K562 (cell line): ENCODE results near the gene TMEM234. TPM values are rescaled to one million over a fixed set of nuclear protein-coding genes. Genes with fewer than 3 reads are reported as not detected.
A peak's percentile ranks its signal among the peaks of the same experiment; 100 is the strongest.

Source experiments
- ATAC-seq: fragments of 200-7000 bp; cut with Tn5 transposase; 3 replicates; pipeline ENCODE4 v1.9.1; 2020; ENCODE audit warnings: moderate library complexity
- BruUV-seq: library from RNA; stranded (reverse); fragments of 400-500 nt; replicated peaks from 2 replicates; lab custom pipeline; 2021; lab: Mats Ljungman, UMichigan
- CTCF ChIA-PET: fragments of 300-600 bp; formaldehyde crosslinking; extraction: SDS; loops from one replicate; lab custom pipeline; 2021; ENCODE audit warnings: low intra/inter-chr PET ratio; lab: Yijun Ruan, JAX
- POLR2A ChIA-PET: fragments of 300-600, 350-650 bp; sonication (Branson Sonifier 250); formaldehyde crosslinking; extraction: SDS; loops from one replicate; lab custom pipeline; 2021; ENCODE audit warnings: antibody characterized with exemption, inconsistent platforms; lab: Yijun Ruan, JAX
- DNase-seq, 4 experiments: peaks; one replicate each; pipeline versions ENCODE4 v3.0.0 to v3.0.0-alpha.2; 2011 to 2018; ENCODE audit warnings: low spot score in 3 of 4, mixed read lengths in 3 of 4; ENCODE audit errors: extremely low read depth in 1 of 4
- FAIRE-seq: peaks from 2 replicates; lab custom pipeline; 2011; peaks lifted over from hg19 to GRCh38; lab: Jason Lieb, UNC
- H2AFZ ChIP-seq: 2 replicates; pipeline ENCODE4 v1.6.0; 2011; ENCODE audit warnings: low read depth, low read length, control low read depth, inconsistent platforms
- H3K27ac ChIP-seq: fragments of 200-600 bp; 3 replicates; pipeline ENCODE4 v1.8.0; 2011; ENCODE audit warnings: low read depth, mild to moderate bottlenecking, control low read depth, inconsistent platforms, low read length, moderate library complexity, mixed read lengths; ENCODE audit errors: extremely low read depth
- H3K27me3 ChIP-seq, 2 experiments: fragments of 300-600 bp in 1 of 2; 2 replicates in 1 of 2; 3 replicates in 1 of 2; pipeline versions ENCODE4 v1.6.0 to v1.8.0; 2011; ENCODE audit warnings: inconsistent platforms in 2 of 2, low read length in 2 of 2, mild to moderate bottlenecking in 1 of 2, mixed read lengths in 1 of 2, moderate library complexity in 1 of 2; ENCODE audit not compliant: control insufficient read depth in 2 of 2, insufficient read depth in 2 of 2
- H3K36me3 ChIP-seq: fragments of 300-600 bp; 3 replicates; pipeline ENCODE4 v1.8.0; 2011; ENCODE audit warnings: mild to moderate bottlenecking, low read length, inconsistent platforms; ENCODE audit not compliant: control insufficient read depth, insufficient read depth
- H3K4me1 ChIP-seq, 2 experiments: fragments of 200-600 bp in 1 of 2; replicated peaks in 1 of 2; 2 replicates in 1 of 2; 3 replicates in 1 of 2; pipeline versions ENCODE4 v1.5.1 to v1.8.0; 2011; ENCODE audit warnings: inconsistent platforms in 2 of 2, low read length in 2 of 2, mild to moderate bottlenecking in 1 of 2, mixed read lengths in 1 of 2, moderate library complexity in 1 of 2; ENCODE audit not compliant: control insufficient read depth in 2 of 2, insufficient read depth in 2 of 2
- H3K4me2 ChIP-seq: 2 replicates; pipeline ENCODE4 v1.6.1; 2011; ENCODE audit warnings: low read length, control low read depth, inconsistent platforms, mixed read lengths; ENCODE audit not compliant: insufficient read depth
- H3K4me3 ChIP-seq: fragments of 200-600 bp; sonication (generic), shearing (Covaris generic); 2 replicates; pipeline ENCODE4 v1.5.1; 2016; ENCODE audit warnings: control low read depth, inconsistent platforms
- H3K79me2 ChIP-seq: fragments of 200-600 bp; 3 replicates; pipeline ENCODE4 v1.8.0; 2011; ENCODE audit warnings: low read length, inconsistent platforms; ENCODE audit not compliant: control insufficient read depth, insufficient read depth
- H3K9ac ChIP-seq, 2 experiments: 2 replicates each; pipeline versions ENCODE4 v1.6.0 to v1.6.1; 2011; ENCODE audit warnings: low read depth in 2 of 2, low read length in 2 of 2, control low read depth in 1 of 2, inconsistent platforms in 1 of 2, mild to moderate bottlenecking in 1 of 2, mixed read lengths in 1 of 2; ENCODE audit not compliant: insufficient read depth in 1 of 2
- H3K9me1 ChIP-seq: one replicate; pipeline ENCODE4 v1.6.0; 2011; ENCODE audit warnings: inconsistent platforms, mild to moderate bottlenecking, low read length, moderate library complexity; ENCODE audit not compliant: control insufficient read depth, insufficient read depth
- H3K9me3 ChIP-seq: replicated peaks from 2 replicates; pipeline ENCODE4 v1.5.1; 2011; ENCODE audit warnings: low read depth, low read length, inconsistent platforms; ENCODE audit not compliant: control insufficient read depth, insufficient read depth
- H4K20me1 ChIP-seq: replicated peaks from 2 replicates; pipeline ENCODE4 v1.6.1; 2011; ENCODE audit warnings: low read length, inconsistent platforms, mixed read lengths; ENCODE audit not compliant: control insufficient read depth, insufficient read depth
- ATF4 ChIP-seq: fragments of 450-650 bp; formaldehyde crosslinking; IDR thresholded peaks from 2 replicates; pipeline ENCODE4 v1.4.0; 2022; ENCODE audit warnings: mild to moderate bottlenecking, moderate library complexity
- CTBP1 ChIP-seq: fragments of 450-650 bp; IDR thresholded peaks from 2 replicates; pipeline ENCODE4 v1.6.1; 2016; ENCODE audit warnings: borderline replicate concordance
- EZH2 ChIP-seq: IDR thresholded peaks from 2 replicates; pipeline ENCODE4 v1.6.1; 2012; ENCODE audit warnings: low read depth, mild to moderate bottlenecking, inconsistent platforms, low read length, borderline replicate concordance
- HSF4 ChIP-seq: fragments of 250-450 bp; sonication (Bioruptor Pico); IDR thresholded peaks from 2 replicates; pipeline ENCODE4 v2.1.2; 2022; ENCODE audit warnings: mild to moderate bottlenecking, moderate library complexity, borderline replicate concordance
- KLF10 ChIP-seq: fragments of 250-450 bp; sonication (Bioruptor Pico); IDR thresholded peaks from 2 replicates; pipeline ENCODE4 v1.6.1; 2021; ENCODE audit warnings: matching md5 sums
- MAZ ChIP-seq, 2 experiments: fragments of 450-650 bp in 1 of 2; sonication (generic) in 1 of 2; formaldehyde crosslinking; IDR thresholded peaks in 1 of 2; conservative IDR thresholded peaks in 1 of 2; 2 replicates each; pipeline versions ENCODE4 v1.4.0 to v1.5.0; 2020; ENCODE audit warnings: mild to moderate bottlenecking in 1 of 2, missing genetic modification reagents in 1 of 2
- RNF219 ChIP-seq: fragments of 250-450 bp; sonication (Bioruptor Pico); IDR thresholded peaks from 2 replicates; pipeline ENCODE4 v1.5.0; 2022; ENCODE audit warnings: mild to moderate bottlenecking
- STAG1 ChIP-seq: sonication (generic); formaldehyde crosslinking; IDR thresholded peaks from 2 replicates; pipeline ENCODE4 v1.5.0; 2020; ENCODE audit warnings: missing genetic modification reagents, borderline replicate concordance
- TAF7 ChIP-seq: fragments of 450-650 bp; IDR thresholded peaks from 2 replicates; pipeline ENCODE4 v1.6.1; 2016; ENCODE audit warnings: missing genetic modification characterization, missing compliant biosample characterization
- TBP ChIP-seq: optimal IDR thresholded peaks from 2 replicates; pipeline ENCODE3; 2011; ENCODE audit warnings: low read depth, low read length, improper control_type of control experiment
- ZEB2 ChIP-seq: fragments of 450-650 bp; IDR thresholded peaks from 2 replicates; pipeline ENCODE4 v1.6.1; 2016
- ZFX ChIP-seq: sonication (generic); formaldehyde crosslinking; IDR thresholded peaks from 2 replicates; pipeline ENCODE4 v1.8.0; 2022; ENCODE audit warnings: mild to moderate bottlenecking, missing genetic modification reagents, moderate library complexity
- ZNF384 ChIP-seq: IDR thresholded peaks from 2 replicates; pipeline ENCODE4 v1.6.1; 2012; ENCODE audit warnings: low read depth, low read length, improper control_type of control experiment
- ZNF586 ChIP-seq: fragments of 450-650 bp; formaldehyde crosslinking; conservative IDR thresholded peaks from 2 replicates; pipeline ENCODE4 v1.4.0; 2020; ENCODE audit warnings: mild to moderate bottlenecking, moderate library complexity
- ZNF707 ChIP-seq: fragments of 250-450 bp; sonication (Bioruptor Pico); conservative IDR thresholded peaks from 2 replicates; pipeline ENCODE4 v1.8.0; 2022; ENCODE audit warnings: inconsistent platforms, mild to moderate bottlenecking, moderate library complexity
- WGBS: fragments of 100-300 bp; shearing (Covaris generic); methylation state at CpG from one replicate; pipeline ENCODE4 v1.1.6; 2016; ENCODE audit warnings: low coverage, mixed read lengths; ENCODE audit not compliant: insufficient coverage; ENCODE audit errors: missing lambda C conversion rate; 5-methylcytosine and 5-hydroxymethylcytosine counted together
- in situ Hi-C: fragments of 300-500 bp; cut with MboI; formaldehyde crosslinking; loops from 4 replicates; pipeline ENCODE4 v1.15.0; 2018; ENCODE audit warnings: inconsistent platforms, mixed read lengths
- intact Hi-C: fragments of 100-400 bp; cut with micrococcal nuclease; formaldehyde crosslinking; loops from 2 replicates; pipeline ENCODE4 v1.14.2; 2022
- polyA plus RNA-seq, 8 experiments: library from polyadenylated mRNA; depleted of rRNA in 4 of 8; stranded (reverse) in 5 of 8; unstranded in 3 of 8; fragments of >200 nt; fragmentation: Nextera tagmentation in 2 of 8; fragmentation: Illumina TruSeq in 1 of 8; extraction: Ambion mirVana in 2 of 8; extraction: Trizol in 1 of 8; gene quantifications; 2 replicates each; pipeline versions ENCODE4 v1.2.1 to v1.2.3, GENCODE V29; 2011 to 2014; ENCODE audit warnings: inconsistent platforms in 1 of 8, missing spikeins in 1 of 8
- total RNA-seq, 7 experiments: library from RNA; depleted of rRNA in 6 of 7; stranded (reverse); fragments of >200 nt in 6 of 7; fragmentation: Illumina TruSeq in 2 of 7; extraction: Trizol in 2 of 7; gene quantifications; 2 replicates each; pipeline versions ENCODE4 v1.2.1 to v1.2.3, GENCODE V29; 2011 to 2021; ENCODE audit warnings: low replicate concordance in 1 of 7

The TMEM234 gene
- total and polyA plus RNA-seq, 9 of the 15 experiments (the other 6 are each of a cell fraction or from before 2014, with no cell fraction given) = 5.0 to 12.9 (median 7.6) TPM

GRCh38 chr1:32215629-32216480 lies 6.3 kb downstream of the TMEM234 start:
- no peak overlapping the region for H2AFZ ChIP-seq
- peak; percentile 72 to 87 (median 79) for DNase-seq
- in situ Hi-C loops = no loop called here
- WGBS = 75% methylated on average over 10 of the region's 10 CpGs
- peaks cover 43% of the 10 kb centered on the region; the same call in 2 of the 3 replicates for H3K36me3 ChIP-seq
- BruUV-seq = no TSS peak
- no peak overlapping the region for H3K4me2 ChIP-seq
- H3K27me3 ChIP-seq = no peaks in the 10 kb centered on the region
- H3K9me1 ChIP-seq = no peaks in the 10 kb centered on the region
- FAIRE-seq = peak; percentile 94
- ATAC-seq = peak; percentile 96
- ChIA-PET POLR2A (interaction anchor here (0.5 to 2.6 kb wide), 23 partner anchors 8 to 178 kb away, joined by 3 to 17 read pairs (median 5); partner anchors contain the start of genes BSDC1, CCDC28B, FAM167B and IQCC), CTCF (interaction anchor here (0.6 to 2.5 kb wide), 7 partner anchors 30 to 198 kb away, joined by 3 to 12 read pairs (median 5); no protein-coding TSS in a partner anchor)
- H3K9me3 ChIP-seq = no peaks in the 10 kb centered on the region
- no peaks in the 10 kb centered on the region for H4K20me1 ChIP-seq
- peaks cover 3% of the 10 kb centered on the region; the same call in 1 of the 3 replicates for H3K79me2 ChIP-seq
- peaks cover 4 to 10% of the 10 kb centered on the region in 2 experiments; a peak in 4 of 5 replicates for H3K4me1 ChIP-seq
- no peak overlapping the region for H3K4me3 ChIP-seq
- intact Hi-C loops = loop anchor here (1.0 to 2.0 kb wide), 2 partner anchors 101 to 198 kb away; no protein-coding TSS in a partner anchor
- H3K9ac ChIP-seq = peak overlapping the region in 1 of 2 experiments; percentile 72; a peak in 2 of 4 replicates
- H3K27ac ChIP-seq = no peak overlapping the region
- no peak for TF ChIP-seq HSF4 (CRISPR knock-in tag)
- TF ChIP-seq ZFX (CRISPR knock-in tag) = peak; percentile 44
- no peak for TF ChIP-seq ZNF384
- peak; percentile 81; the same call in 1 of the 2 replicates for TF ChIP-seq STAG1 (CRISPR knock-in tag)
- no peak for TF ChIP-seq ZNF707 (CRISPR knock-in tag)
- TF ChIP-seq CTBP1 = peak; percentile 57; the same call in 1 of the 2 replicates
- TF ChIP-seq ATF4 (CRISPR knock-in tag) = no peak
- TF ChIP-seq ZEB2 = no peak
- TF ChIP-seq EZH2 = no peak
- TF ChIP-seq RNF219 (CRISPR knock-in tag) = no peak
- TF ChIP-seq ZNF586 (CRISPR knock-in tag) = no peak
- TF ChIP-seq KLF10 (CRISPR knock-in tag) = no peak
- peak in 1 of 2 experiments; percentile 59; a peak in 2 of 4 replicates for TF ChIP-seq MAZ (CRISPR knock-in tag; conservative IDR thresholded peaks at IDR 0.05 in 1 of 2, IDR thresholded peaks at IDR 0.05 in 1 of 2)
- no peak for TF ChIP-seq TAF7 (tag)
- peak; percentile 25 for TF ChIP-seq TBP
